ENCODE data around the gene FAM53B.

FAM53B gene

GRCh38 chr10:124575107-124576035, 168.8 kb downstream of the FAM53B start:
- Histone ChIP-seq H3K4me1 (ENCODE audit: control insufficient read depth in 1 of 2, insufficient read depth in 1 of 2, low read depth in 1 of 2, low read length in 1 of 2) (no peaks in the 10 kb centered on the region), H3K27ac (no peak overlapping the region), H3K4me3 (ENCODE audit: low read depth in 1 of 2, low read length in 1 of 2) (no peak overlapping the region), H3K36me3 (no peaks in the 10 kb centered on the region), H3K27me3 (no peaks in the 10 kb centered on the region), H3K9me3 (no peaks in the 10 kb centered on the region)
- no peak for TF ChIP-seq CTCF (IDR thresholded peaks at IDR 0.05)

GRCh38 chr10:124574456-124575070, 169.6 kb downstream of the FAM53B start:
- Histone ChIP-seq H3K9me3 (no peaks in the 10 kb centered on the region), H3K4me1 (ENCODE audit: control insufficient read depth in 1 of 2, insufficient read depth in 1 of 2, low read depth in 1 of 2, low read length in 1 of 2) (no peaks in the 10 kb centered on the region), H3K36me3 (no peaks in the 10 kb centered on the region), H3K4me3 (ENCODE audit: low read depth in 1 of 2, low read length in 1 of 2) (no peak overlapping the region), H3K27ac (no peak overlapping the region), H3K27me3 (no peaks in the 10 kb centered on the region)
- no peak for TF ChIP-seq CTCF (IDR thresholded peaks at IDR 0.05)

GRCh38 chr10:124573726-124574455, 170.3 kb downstream of the FAM53B start:
- no peak overlapping the region for H3K4me3 ChIP-seq (ENCODE audit: low read depth in 1 of 2, low read length in 1 of 2)
- no peak for TF ChIP-seq CTCF (IDR thresholded peaks at IDR 0.05)
- no peaks in the 10 kb centered on the region for H3K36me3 ChIP-seq
- H3K9me3 ChIP-seq = no peaks in the 10 kb centered on the region
- no peak overlapping the region for H3K27ac ChIP-seq
- H3K4me1 ChIP-seq (ENCODE audit: control insufficient read depth in 1 of 2, insufficient read depth in 1 of 2, low read depth in 1 of 2, low read length in 1 of 2) = no peaks in the 10 kb centered on the region
- no peaks in the 10 kb centered on the region for H3K27me3 ChIP-seq

GRCh38 chr10:124572751-124573150, 171.4 kb downstream of the FAM53B start:
- no peak overlapping the region for H3K4me3 ChIP-seq (ENCODE audit: low read depth in 1 of 2, low read length in 1 of 2)
- no peaks in the 10 kb centered on the region for H3K9me3 ChIP-seq
- H3K4me1 ChIP-seq (ENCODE audit: control insufficient read depth in 1 of 2, insufficient read depth in 1 of 2, low read depth in 1 of 2, low read length in 1 of 2) = no peaks in the 10 kb centered on the region
- H3K27ac ChIP-seq = no peak overlapping the region
- H3K27me3 ChIP-seq = no peaks in the 10 kb centered on the region
- no peak for TF ChIP-seq CTCF (IDR thresholded peaks at IDR 0.05)
- no peaks in the 10 kb centered on the region for H3K36me3 ChIP-seq

GRCh38 chr10:124570646-124571045, 173.5 kb downstream of the FAM53B start:
- TF ChIP-seq CTCF (IDR thresholded peaks at IDR 0.05) = no peak
- Histone ChIP-seq H3K27ac (no peak overlapping the region), H3K9me3 (no peaks in the 10 kb centered on the region), H3K4me1 (ENCODE audit: control insufficient read depth in 1 of 2, insufficient read depth in 1 of 2, low read depth in 1 of 2, low read length in 1 of 2) (no peaks in the 10 kb centered on the region), H3K4me3 (ENCODE audit: low read depth in 1 of 2, low read length in 1 of 2) (no peak overlapping the region), H3K36me3 (no peaks in the 10 kb centered on the region), H3K27me3 (no peaks in the 10 kb centered on the region)
